NCI-H69 (cell line): Measurements from ENCODE around the gene ZNF324B.
"Not testable (repeated sequence)": the region's sequence is repeated elsewhere in the genome, so short reads cannot be mapped to it uniquely, and the experiment has no call there.

Source experiments
- DNase-seq: peaks from one replicate; lab custom pipeline; 2025; lab: John Stamatoyannopoulos, UW

Gene ZNF324B

DNA sequence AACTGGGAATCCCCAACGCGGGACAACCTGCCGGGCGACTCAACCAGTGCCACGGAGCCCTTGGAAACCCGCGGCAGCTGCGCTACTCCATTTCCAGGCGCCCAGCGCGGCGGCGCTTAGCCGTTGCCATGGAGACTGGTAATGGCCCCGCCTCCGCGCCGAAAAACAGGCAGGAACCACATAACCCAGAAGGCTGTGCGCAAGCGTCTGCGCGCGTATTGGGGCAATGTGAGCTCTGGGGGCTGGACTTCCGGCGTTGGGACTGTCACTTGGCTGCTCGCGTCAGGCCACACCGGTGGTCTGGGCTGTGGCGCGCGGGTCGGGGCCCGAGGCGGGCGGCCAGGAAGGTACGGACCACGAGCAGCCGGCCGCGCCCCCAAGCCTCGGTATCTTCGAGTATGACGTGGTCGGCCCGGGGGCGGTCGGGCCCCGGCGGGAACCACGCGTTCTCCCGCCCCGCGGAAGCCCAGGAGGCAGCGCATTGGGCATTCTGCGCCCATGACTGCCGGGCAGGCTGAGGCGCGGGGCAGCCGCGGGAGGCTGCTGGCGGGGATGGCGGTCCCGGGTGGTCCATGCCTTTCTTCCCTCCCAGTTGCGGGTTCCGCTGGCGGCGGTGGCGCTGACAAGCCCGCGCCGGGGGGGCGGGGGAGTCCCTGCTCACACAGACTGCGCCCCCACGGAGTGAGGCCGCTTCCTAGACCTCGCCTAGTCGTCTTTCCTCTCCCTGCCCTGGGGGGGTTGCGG is at the start of gene ZNF324B:
Gene ZNF324B (plus strand): TSS at position 265 of the 744 bp plus-strand sequence. CDS start 2,080 bp downstream, outside the sequence.
- DNase-seq, result peak; percentile 99

DNA sequence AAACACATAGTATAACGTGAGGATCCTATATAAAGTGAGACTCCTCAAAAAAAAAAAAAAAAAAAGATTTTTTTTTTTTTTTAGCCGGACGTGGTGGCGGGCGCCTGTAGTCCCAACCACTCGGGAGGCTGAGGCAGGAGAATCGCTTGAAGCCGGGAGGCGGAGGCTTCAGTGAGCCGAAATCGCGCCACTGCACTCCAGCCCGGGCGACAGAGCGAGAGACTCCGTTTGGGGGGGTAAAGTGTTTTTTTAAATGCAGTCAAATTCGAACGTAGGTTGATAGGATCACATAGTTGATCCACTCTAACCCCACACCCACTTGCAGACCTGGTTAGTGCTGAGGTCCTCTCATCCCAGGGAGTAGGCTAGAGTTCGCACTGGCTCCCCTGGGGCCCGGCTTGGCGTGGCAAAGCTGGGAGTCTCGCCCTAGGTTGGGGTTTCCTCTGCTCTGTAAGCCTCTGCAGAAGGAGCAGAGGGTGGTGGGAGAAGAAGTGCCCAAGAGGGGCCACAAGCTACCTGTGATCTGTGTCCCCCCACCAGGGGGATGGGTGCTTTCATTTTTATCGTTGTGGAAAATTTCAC is 49.5 kb upstream of the ZNF324B start:
- peak; percentile 46 for DNase-seq

DNA sequence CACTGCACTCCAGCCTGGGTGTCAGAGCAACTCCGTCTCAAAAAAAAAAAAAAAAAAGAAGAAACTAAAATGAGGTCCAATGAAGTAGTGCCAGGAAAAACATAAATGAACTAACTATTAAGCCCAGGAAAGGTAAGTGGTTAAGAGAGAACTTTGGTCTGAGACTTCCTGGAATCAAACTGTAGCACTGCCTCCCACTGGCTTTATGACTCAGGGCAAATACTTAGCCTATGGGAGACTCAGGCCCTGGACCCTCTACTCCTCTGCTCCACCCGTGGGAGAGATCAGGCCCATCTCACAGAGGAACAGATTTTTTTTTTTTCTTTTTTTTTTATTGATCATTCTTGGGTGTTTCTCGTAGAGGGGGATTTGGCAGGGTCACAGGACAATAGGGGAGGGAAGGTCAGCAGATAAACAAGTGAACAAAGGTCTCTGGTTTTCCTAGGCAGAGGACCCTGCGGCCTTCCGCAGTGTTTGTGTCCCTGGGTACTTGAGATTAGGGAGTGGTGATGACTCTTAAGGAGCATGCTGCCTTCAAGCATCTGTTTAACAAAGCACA is 47.4 kb upstream of the ZNF324B start:
- DNase-seq, result peak; percentile 36

DNA sequence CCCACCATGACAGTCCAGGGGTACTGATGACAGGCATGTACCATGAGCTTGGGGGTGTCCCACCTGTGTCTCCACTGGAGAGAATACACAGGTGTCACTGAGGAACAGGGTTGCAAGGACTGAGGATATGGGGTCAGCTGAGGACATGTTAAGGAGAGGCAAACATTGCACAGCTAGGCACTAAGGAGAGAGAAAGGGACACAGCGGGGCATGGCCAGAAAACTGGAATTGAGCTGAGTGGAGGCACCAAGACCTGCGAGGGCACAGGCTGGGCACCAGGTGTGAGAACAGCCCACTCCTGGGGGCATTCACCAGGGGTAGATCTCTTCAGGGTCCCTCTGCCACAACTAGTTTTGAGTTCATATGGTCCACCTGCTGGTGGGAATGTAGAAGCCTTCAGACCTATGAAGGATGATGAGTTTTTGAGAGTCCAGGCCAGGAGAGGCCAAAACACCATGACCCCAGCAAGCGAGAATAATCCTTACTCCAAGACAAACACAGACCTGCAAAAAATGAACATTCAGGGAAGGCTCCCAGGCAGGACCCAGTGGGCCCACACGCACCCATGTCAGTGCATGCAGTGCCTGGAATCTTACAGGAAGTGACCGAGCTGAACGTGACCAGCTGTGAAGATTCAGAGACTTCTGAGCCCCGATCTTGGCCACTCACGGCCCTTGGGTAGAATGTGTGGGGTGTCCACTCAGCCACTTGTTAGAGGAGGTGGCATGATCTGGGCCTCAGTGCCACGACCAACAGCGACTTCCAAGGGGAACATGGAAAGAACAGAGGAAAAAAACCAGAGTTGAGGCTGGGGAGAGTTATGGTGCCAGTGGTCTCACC is 44.4 kb upstream of the ZNF324B start:
- DNase-seq, result peak; percentile 39

DNA sequence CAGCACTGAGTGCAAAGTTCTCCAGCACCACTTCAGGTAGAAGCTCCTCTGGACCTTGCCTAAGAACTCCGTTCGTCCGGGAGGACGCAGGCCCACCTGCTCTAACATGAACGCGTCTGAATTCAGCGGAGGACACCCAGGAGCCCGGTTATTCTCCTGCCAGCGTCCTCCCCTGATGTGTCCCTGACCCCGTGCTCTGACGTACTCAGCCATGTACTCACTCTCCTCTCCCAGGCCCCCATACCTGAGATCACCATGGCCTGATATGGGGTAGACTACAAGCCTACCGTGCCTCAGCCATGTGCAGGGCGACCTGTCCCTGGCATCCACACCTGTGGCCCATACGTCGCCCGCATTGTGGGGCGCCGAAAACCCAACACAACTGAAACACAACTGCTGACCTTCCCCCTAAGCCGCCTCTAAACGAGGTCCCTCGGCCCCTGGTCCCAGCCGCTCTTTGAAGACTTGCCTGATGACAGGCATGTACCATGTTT is 43.7 kb upstream of the ZNF324B start:
- DNase-seq, result peak; percentile 56

DNA sequence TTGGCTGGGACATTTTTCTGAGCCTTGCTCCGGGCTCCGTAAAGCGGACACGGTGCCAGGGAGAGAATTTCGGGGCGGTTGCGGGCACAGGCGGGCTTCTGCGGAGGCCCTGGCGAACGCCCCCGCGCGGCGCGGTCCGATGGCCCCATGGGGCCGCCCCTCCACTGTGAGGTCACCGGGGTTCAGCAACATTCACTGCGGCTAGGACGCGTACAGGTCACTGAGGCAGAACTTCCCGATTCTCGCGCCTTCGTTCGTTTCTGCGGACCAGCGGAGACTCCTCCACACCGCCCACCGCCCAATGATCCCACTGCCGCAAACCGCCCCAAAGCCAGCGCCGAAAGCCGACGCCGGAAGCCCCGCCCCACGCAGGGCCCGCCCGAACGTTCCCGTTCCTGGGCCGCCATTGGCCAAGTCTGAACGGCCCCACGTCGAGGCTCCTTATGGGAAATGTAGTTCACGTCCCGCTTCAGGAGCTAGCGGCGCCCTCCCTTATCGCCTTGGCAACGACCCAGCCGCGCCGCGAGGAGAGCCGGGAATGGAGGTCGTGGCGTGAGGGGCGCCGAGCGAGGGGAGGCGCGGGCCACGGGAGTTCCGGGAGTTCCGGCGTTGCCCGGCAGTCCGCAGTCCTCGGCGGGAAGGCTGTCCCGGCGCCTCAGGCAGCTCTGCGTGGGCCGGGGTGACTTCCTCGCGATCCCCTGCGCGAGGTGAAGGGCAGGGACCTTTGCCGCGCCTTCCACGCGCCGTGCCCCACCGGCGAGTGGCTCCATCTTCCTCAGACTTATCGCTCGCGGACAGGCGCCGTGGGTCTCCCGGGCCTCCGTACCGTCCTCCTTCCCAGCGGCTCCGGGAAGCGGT is 43.0 kb upstream of the ZNF324B start, which contains the start of gene ZNF584:
Gene ZNF584 (plus strand): TSS at position 498 of the 858 bp plus-strand sequence. CDS start 499 bp downstream, outside the sequence.
- DNase-seq, result peak; percentile 99

DNA sequence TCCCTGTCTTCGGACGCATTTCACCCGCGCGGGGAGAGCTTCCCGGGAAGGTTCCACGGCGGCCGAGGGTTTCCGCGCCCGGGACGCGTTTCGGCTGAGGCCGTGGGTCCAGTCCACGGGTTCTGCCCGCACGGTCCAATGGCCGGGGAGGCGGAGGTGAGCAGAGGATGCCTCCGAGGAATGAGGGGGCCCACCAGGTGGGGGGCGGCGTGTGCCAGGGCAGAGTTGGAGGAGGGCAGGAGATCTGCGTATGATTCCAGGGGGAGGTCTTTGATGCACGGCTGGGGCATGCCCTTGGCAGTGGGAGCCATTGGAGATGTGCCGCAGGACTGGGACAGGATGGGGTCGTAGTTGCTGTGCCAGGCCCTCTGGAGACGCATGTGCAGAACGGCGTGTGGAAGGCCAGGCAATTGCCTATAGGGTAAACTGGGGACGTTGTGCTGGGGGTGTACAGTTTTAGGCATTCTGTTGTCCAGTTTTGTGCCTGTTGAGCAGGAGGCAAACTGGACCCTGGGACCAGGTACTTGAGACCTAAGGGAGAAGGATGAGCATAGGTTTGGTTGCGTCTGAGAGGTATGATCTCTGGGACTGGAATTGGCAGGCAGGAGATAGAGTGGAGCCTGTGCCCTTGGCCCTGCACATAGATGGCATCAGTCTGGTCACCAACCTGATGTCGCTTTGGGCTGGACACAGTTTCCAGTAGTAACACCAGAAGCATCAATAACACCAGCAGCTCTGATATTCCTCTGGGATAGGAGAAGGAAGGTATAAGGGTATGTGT is 42.2 kb upstream of the ZNF324B start:
- DNase-seq, result peak; percentile 66

DNA sequence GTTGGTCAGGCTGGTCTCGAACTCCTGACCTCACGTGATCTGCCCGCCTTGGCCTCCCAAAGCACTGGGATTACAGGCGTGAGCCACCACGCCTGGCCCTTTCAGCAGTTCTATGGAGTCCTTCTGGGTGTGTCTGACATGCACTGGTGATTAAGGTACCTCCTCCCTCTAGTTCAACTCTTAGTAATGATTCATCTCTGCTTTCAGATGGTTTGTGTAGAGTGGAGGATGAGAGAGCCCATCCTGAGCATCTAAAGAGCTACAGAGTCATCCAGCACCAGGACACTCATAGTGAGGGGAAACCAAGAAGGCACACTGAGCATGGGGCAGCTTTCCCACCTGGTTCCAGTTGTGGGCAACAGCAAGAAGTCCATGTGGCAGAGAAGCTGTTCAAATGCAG is 34.8 kb upstream of the ZNF324B start:
- no peak for DNase-seq

DNA sequence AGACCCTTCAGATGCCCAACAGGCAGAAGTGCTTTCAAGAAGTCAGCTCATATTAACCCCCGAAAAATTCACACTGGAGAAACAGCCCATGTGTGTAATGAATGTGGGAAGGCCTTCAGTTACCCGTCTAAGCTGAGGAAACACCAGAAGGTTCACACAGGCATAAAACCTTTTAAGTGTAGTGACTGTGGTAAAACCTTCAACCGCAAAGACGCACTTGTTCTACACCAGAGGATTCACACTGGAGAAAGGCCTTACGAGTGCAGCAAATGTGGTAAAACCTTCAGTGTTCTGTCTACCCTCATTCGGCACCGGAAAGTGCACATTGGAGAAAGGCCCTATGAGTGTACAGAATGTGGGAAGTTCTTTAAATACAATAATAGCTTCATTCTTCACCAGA is 34.4 kb upstream of the ZNF324B start:
- DNase-seq, result no peak

DNA sequence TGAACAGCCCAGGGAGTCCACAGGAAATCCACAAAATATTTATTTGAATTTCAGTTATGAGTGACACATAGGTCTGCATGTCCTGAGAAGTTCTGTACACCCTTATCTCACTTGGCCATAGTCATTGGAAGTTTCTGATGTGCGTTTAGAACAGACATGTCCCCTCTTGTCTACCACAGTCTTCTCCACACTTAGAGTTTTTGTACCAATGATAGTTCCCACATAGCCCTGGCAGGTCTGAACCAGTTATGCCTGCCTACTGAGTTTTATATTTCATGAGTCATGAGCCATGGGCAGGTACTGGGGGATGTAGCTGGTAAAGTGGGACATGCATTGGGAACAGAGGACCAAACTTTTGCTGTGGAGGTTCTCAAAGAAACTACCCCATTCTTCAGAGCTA is 22.8 kb upstream of the ZNF324B start:
- DNase-seq, result no peak

DNA sequence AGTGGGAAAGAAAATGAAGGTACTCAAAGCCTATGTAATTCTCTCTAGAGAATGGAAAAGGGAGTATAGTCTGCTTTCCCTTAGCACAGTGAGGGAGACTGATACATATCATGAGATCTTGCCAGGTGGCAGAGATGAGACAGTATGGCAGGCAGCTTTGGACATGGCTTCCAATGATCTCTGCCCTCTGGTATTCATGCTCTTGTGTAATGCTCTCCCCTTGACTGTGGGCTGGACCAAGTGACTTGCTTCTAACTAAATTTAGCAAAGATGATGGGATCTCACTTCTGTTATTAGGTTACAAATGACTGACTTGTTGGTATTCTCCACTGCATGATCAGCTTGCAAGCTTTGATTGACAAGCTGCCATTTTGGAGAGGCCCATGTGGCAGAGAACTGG is 21.7 kb upstream of the ZNF324B start:
- DNase-seq, result no peak

DNA sequence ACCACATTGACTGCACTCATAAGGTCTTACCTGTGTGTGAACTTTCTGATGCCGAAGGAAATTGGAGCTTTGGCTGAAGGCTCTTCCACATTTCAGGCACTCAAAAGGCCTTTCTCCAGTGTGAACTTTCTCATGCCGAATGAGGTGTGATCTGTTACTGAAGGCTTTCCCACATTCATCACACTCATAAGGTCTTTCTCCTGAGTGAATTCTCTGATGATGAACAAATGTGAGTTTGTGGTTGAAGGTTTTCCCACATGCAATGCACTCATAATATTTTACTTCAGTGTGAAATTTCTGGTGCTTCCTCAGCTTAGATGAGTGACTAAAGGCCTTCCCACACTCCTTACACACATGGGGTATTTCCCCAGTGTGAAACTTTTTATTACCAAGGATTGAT is 17.2 kb upstream of the ZNF324B start:
- no peak for DNase-seq

DNA sequence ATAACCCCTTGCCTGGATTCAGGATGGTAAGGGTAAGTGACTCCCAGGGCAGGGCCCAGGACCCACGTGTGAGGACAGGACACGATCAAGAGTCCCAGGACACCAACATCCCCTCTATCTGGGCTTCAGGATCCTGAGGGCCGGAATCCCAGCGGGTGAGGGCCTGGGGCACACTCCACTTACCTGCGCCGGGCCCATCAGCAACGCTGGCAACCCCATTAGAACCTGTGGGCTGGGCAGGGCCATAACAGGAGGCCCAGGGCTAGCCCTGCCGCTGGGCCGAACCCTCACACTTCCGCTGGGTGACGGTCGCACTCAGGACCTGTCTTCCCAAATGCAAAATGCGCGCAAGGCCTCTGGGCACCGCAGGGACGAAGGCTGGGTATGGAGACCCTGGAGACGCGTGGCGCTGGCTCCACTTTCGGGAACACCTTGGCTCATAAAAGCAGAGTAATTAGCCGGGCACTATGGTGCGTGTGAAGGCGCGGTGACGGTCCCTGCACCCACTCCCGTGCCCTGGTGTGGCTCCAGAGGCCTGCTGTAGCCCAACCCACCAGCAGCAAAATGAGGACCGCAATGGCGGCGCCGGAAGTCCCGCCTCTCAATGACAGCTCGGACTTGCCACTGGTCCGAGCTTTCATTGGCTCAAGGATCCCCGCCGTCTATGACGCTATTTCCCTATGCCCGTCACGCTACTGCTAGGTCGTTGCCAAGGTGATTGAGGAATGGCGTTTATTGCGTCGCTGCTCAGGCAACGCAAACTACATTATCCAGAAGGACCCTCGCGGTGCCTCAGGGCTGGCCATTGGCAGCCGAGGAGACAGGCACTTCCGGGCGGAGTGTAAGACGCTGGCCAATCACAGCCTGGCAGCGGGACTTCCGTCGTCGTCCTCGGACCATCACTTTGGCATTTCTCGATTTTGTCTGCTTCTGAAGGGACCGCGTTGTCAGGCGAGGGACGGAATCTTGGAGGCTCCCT is 11.6 kb upstream of the ZNF324B start, which contains the start of gene ZNF132:
Gene ZNF132 (minus strand): TSS at position 578 of the 979 bp plus-strand sequence. CDS start 332 bp downstream, at position 246.
- DNase-seq, result no peak

DNA sequence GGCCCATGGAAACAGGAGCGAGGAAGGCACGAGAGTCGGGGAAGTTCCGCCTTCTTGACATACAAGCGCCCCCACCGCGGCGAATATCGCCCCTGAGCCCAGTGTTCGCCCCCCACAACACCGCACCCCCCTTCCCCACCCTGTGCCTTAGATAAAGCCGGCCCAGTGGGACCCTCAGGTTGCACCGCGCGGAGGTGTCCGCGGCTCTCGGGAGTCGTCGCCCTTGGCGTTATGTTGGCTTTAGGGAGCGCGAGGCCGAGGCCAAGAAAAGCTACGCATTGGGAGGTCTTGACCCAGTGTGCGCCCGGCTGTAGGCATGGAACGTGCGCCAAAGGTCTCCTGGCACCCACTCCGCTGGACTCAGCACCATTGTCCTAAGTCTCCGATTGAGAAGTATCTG is 10.9 kb upstream of the ZNF324B start:
- no peak for DNase-seq

DNA sequence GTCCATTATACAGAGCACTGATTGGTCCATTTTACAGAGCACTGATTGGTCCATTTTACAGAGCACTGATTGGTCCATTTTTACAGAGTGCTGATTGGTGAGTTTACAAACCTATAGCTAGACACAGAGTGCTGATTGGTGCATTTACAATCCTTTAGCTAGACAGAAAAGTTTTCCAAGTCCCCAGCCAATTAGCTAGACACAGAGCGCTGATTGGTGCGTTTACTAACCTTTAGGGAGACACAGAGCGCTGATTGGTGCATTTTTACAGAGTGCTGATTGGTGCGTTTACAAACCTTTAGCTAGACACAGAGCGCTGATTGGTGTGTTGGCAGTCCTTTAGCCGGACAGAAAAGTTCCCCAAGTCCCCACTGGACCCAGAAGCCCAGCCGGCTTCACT is 8.4 kb upstream of the ZNF324B start:
- not testable (repeated sequence) for DNase-seq

DNA sequence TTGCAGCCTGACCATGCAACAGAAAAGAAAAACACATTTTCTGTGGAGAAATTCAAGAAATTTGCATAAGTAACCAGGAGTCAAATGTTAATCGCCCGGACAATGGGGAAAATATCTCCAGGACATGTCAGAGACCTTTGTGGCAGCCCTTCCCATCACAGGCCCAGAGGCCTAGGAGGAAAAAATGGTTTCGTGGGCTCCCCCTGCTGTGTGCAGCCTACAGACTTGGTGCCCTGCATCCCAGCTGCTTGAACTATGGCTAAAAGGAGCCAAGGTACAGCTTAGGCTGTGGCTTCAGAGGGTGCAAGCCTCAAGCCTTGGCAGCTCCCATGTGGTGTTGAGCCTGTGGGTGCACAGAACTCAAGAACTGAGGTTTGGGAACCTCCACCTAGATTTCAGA is 2.6 kb upstream of the ZNF324B start:
- not testable (repeated sequence) for DNase-seq

DNA sequence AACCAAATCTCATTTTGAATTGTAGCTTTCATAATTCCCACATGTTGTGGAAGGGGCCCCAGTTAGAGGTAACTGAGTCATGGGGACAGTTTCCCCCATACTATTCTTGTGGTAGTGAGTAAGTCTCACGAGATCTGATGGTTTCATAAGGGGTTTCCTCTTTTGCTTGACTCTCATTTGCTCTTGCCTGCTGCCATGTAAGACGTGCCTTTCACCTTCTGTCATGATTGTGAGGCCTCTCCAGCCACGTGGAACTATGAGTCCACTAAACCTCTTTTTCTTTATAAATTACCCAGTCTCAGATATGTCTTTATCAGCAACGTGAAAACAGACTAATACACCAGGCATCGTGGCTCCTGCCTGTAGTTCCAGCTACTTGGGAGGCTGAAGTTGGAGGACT is 1.4 kb upstream of the ZNF324B start:
- not testable (repeated sequence) for DNase-seq

DNA sequence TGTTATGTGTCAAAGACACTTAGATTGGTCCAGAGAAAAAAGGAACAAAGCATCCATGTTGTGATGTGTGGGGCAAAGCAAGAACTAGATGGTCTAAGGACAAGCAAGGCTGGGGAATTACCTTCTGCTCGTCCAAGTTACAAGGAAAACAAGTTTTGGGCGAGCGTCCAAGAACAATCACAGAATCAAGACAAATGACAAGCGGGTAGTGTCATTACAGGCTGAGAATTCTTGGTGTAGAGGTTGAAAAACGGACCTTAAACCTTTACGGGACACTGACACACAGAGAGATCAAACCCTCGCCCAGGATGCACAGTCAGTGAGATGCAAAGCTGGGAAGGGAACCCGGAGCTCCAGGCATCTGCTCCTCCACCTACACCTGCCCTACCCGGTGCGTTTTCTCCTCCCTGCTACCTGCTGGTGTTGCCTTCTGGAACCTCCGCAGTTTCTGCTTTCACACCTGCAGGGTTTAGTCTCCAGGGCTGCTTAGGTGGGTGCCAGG is 515 bp upstream of the ZNF324B start:
- no peak for DNase-seq

DNA sequence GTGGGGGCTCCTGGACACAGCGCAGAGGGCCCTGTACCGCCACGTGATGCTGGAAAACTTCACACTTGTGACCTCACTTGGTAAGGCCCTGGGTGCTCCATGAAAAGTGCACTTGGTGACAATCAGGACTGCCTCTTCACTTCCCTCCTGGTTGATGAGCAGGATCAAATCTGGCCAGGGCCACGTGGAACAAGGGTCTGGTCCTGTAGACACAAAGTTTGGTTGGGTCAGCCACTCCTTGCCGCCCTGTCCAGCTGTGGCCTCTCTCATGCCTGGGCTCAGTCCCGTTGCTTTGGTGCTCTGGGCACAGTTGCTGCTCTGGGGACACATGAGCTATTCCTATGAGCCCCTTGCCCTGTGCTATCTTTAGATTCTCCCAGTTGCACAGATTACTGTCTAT is 2.3 kb downstream of the ZNF324B start:
- DNase-seq, result no peak
